Subcutaneous abdominal adipose tissue (tissue), 5 donors: ENCODE results near the gene TGFB1I1.
A peak's percentile ranks its signal among the peaks of the same experiment; 100 is the strongest.
"Not testable (repeated sequence)": the region's sequence is repeated elsewhere in the genome, so short reads cannot be mapped to it uniquely, and the experiment has no call there.

ENCODE experiments used
- H3K27ac ChIP-seq: one replicate; pipeline ENCODE4 v1.7.0; 2013; ENCODE audit warnings: low read depth, mild to moderate bottlenecking, inconsistent platforms, low read length, moderate library complexity
- H3K27me3 ChIP-seq, 5 donors: one replicate each; pipeline ENCODE4 v1.7.0; 2013; ENCODE audit warnings: low read length in 5 of 5, inconsistent platforms in 1 of 5; ENCODE audit not compliant: control insufficient read depth in 5 of 5, insufficient read depth in 4 of 5
- H3K36me3 ChIP-seq, 5 donors: one replicate each; pipeline ENCODE4 v1.7.0; 2013; ENCODE audit warnings: low read length in 5 of 5; ENCODE audit not compliant: control insufficient read depth in 5 of 5, insufficient read depth in 5 of 5
- H3K4me1 ChIP-seq, 5 donors: one replicate each; pipeline ENCODE4 v1.7.0; 2013; ENCODE audit warnings: low read length in 5 of 5, mild to moderate bottlenecking in 3 of 5, moderate library complexity in 1 of 5; ENCODE audit not compliant: control insufficient read depth in 5 of 5, insufficient read depth in 5 of 5
- H3K4me3 ChIP-seq, 5 donors: one replicate each; pipeline ENCODE4 v1.7.0; 2013; ENCODE audit warnings: low read length in 5 of 5, low read depth in 1 of 5
- H3K9ac ChIP-seq, 5 donors: one replicate each; pipeline ENCODE4 v1.7.0; 2013; ENCODE audit warnings: low read length in 5 of 5, mild to moderate bottlenecking in 4 of 5, moderate library complexity in 3 of 5
- H3K9me3 ChIP-seq, 5 donors: one replicate each; pipeline ENCODE4 v1.7.0; 2013; ENCODE audit warnings: low read length in 5 of 5; ENCODE audit not compliant: control insufficient read depth in 5 of 5
- donor health status: healthy.
- donor health status: healthy.
- donor health status: healthy.
- donor health status: healthy.
- donor health status: healthy.

TGFB1I1 gene

GRCh38 chr16:31477220-31478216 is 5.6 kb downstream of the TGFB1I1 start:
- peaks cover 0 to 15% (median 8%) of the 10 kb centered on the region in 5 donors for H3K27me3 ChIP-seq
- no peak overlapping the region for H3K27ac ChIP-seq
- H3K36me3 ChIP-seq = peaks cover 0 to 44% (median 37%) of the 10 kb centered on the region in 5 donors
- H3K4me1 ChIP-seq = peaks cover 0 to 37% (median 12%) of the 10 kb centered on the region in 5 donors
- H3K9ac ChIP-seq = no peak overlapping the region
- H3K4me3 ChIP-seq = peak overlapping the region in 3 of 5 donors; percentile 16 to 52 (median 29)
- peaks cover 0 to 5% (median 0%) of the 10 kb centered on the region in 5 donors for H3K9me3 ChIP-seq

- peaks cover 0 to 23% (median 6%) of the 10 kb centered on the region in 5 donors for H3K4me1 ChIP-seq
- no peak overlapping the region for H3K4me3 ChIP-seq
- H3K27ac ChIP-seq = no peak overlapping the region
- H3K27me3 ChIP-seq = peaks cover 0 to 11% (median 5%) of the 10 kb centered on the region in 5 donors
- H3K9me3 ChIP-seq = no peaks in the 10 kb centered on the region
- H3K36me3 ChIP-seq = peaks cover 0 to 36% (median 32%) of the 10 kb centered on the region in 5 donors
- no peak overlapping the region for H3K9ac ChIP-seq
These were observed 7.0 kb downstream of the TGFB1I1 start for GRCh38 chr16:31478956-31479355.

GRCh38 chr16:31479751-31480150 is 7.8 kb downstream of the TGFB1I1 start:
- no peak overlapping the region for H3K4me3 ChIP-seq
- peaks cover 0 to 15% (median 6%) of the 10 kb centered on the region in 5 donors for H3K4me1 ChIP-seq
- no peak overlapping the region for H3K27ac ChIP-seq
- H3K36me3 ChIP-seq = peaks cover 0 to 28% (median 24%) of the 10 kb centered on the region in 5 donors
- H3K9me3 ChIP-seq = no peaks in the 10 kb centered on the region
- peaks cover 0 to 15% (median 6%) of the 10 kb centered on the region in 5 donors for H3K27me3 ChIP-seq
- H3K9ac ChIP-seq = no peak overlapping the region

DNA sequence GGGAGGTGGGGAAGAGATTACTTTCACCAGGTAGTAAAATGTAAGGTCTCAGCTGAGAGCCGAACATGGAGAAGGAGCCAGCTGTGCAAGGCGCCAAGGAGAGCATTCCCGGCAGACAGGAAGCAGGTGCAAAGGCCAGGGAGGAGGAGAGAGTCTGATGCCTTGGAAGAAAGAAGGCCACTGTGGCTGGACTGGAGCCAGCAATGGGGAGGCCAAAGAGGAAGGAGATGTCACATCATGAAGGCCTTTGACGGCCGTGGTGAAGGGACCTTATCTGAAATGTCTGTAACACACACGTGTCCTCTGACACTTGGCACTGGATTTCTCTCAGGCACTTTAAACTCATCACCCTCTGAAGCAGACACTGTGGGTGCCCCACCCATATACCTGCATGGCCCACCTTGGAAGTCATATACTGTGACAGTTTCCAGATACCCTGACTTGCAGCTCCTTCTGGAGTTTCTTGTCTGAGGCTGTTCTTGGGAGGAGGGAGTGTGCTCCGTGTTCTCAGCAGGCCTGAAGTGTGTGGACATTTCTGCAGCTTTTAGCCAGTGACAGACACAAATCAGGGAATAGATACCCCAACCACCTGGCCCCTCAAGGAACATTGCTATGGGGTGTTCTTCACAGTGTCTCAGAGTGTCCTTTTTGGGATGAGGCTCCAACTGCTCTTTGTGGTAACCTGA is 9.0 kb downstream of the TGFB1I1 start:
- H3K27ac ChIP-seq = no peak overlapping the region
- peak overlapping the region in 1 of 5 donors; percentile 20 for H3K9ac ChIP-seq
- H3K4me3 ChIP-seq = no peak overlapping the region
- peaks cover 0 to 21% (median 17%) of the 10 kb centered on the region in 5 donors for H3K36me3 ChIP-seq
- no peaks in the 10 kb centered on the region for H3K9me3 ChIP-seq
- H3K4me1 ChIP-seq = peaks cover 0 to 12% (median 6%) of the 10 kb centered on the region in 5 donors
- peaks cover 11 to 24% (median 13%) of the 10 kb centered on the region in 5 donors for H3K27me3 ChIP-seq

DNA sequence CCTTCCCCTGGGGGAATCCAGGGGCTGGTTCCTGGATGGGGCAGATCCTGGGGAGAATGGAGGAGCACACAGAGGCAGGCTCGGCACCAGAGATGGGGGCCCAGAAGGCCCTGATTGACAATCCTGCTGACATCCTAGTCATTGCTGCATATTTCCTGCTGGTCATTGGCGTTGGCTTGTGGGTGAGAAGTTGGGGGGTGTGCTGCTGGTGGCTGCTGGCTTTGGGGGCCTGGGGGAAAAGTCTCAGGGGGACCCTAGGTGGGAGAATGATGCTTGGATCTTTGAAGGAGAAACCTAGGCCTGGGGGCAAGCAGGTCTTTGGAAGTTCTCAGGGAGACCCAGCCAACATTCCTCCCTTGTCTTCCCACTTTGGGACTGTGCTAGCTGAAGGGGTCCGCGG is 11.1 kb downstream of the TGFB1I1 start, which contains the start of gene SLC5A2:
Gene SLC5A2, plus strand, starts transcription at position 43 of the 400 bp plus-strand sequence. Its CDS starts 14 bp downstream, at position 57.
- Histone ChIP-seq H3K9ac (no peak within 1 kb of the TSS), H3K27me3 (peaks cover 13 to 36% (median 30%) of the 10 kb centered on the region in 5 donors), H3K27ac (no peak within 1 kb of the TSS), H3K9me3 (no peaks in the 10 kb centered on the region), H3K4me3 (no peak within 1 kb of the TSS), H3K4me1 (peaks cover 2 to 23% (median 18%) of the 10 kb centered on the region in 5 donors), H3K36me3 (peaks cover 0 to 5% (median 0%) of the 10 kb centered on the region in 5 donors)

GRCh38 chr16:31484048-31484447 is 12.1 kb downstream of the TGFB1I1 start:
- not testable (repeated sequence) for H3K9ac ChIP-seq, H3K27ac ChIP-seq, H3K9me3 ChIP-seq, H3K36me3 ChIP-seq, H3K4me3 ChIP-seq
- H3K4me1 ChIP-seq = peaks cover 3 to 28% (median 23%) of the 10 kb centered on the region in 5 donors
- H3K27me3 ChIP-seq = peaks cover 11 to 38% (median 30%) of the 10 kb centered on the region in 5 donors

- no peak overlapping the region for H3K4me3 ChIP-seq
- H3K36me3 ChIP-seq = peaks cover 0 to 2% (median 0%) of the 10 kb centered on the region in 5 donors
- peaks cover 3 to 28% (median 23%) of the 10 kb centered on the region in 5 donors for H3K4me1 ChIP-seq
- no peaks in the 10 kb centered on the region for H3K9me3 ChIP-seq
- no peak overlapping the region for H3K9ac ChIP-seq
- peaks cover 9 to 32% (median 30%) of the 10 kb centered on the region in 5 donors for H3K27me3 ChIP-seq
- H3K27ac ChIP-seq = no peak overlapping the region
These were observed 12.7 kb downstream of the TGFB1I1 start for GRCh38 chr16:31484491-31485171.

DNA sequence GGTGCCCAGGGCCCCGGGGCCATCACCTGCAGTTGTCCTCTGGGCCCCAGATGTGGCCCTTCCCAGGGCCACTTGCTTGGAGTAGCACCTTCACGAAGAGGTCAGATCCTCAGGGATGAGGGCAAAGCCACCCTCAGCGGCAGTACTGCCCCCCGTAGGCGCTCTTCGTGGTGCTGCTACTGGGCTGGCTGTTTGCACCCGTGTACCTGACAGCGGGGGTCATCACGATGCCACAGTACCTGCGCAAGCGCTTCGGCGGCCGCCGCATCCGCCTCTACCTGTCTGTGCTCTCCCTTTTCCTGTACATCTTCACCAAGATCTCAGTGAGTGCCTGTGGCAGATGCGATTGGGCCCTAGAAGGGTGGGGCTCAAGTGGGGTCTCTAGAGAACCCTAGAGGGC is 13.6 kb downstream of the TGFB1I1 start:
- Histone ChIP-seq H3K4me3 (no peak overlapping the region), H3K27me3 (peaks cover 9 to 32% (median 30%) of the 10 kb centered on the region in 5 donors), H3K9me3 (no peaks in the 10 kb centered on the region), H3K9ac (no peak overlapping the region), H3K36me3 (peaks cover 0 to 10% (median 9%) of the 10 kb centered on the region in 5 donors), H3K27ac (no peak overlapping the region), H3K4me1 (peaks cover 3 to 26% (median 22%) of the 10 kb centered on the region in 5 donors)

DNA sequence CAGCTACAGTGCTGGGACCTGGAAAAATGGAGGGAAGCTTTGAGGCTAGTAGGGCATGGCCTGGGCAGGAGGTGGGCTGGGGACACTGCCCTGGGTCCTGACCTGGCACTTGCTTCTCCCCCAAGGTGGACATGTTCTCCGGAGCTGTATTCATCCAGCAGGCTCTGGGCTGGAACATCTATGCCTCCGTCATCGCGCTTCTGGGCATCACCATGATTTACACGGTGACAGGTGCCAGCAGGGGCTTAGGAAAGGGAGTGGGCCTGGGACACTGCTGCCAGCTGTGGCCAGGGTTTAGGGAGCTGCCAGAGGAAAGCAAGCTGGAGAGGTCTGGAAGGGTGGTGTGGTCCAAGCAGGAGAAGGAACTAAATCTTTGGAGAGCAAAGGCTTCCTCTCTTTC is 14.1 kb downstream of the TGFB1I1 start:
- no peak overlapping the region for H3K27ac ChIP-seq

More for the DNA sequence above, 14.1 kb downstream of the TGFB1I1 start:
- peaks cover 0 to 15% (median 13%) of the 10 kb centered on the region in 5 donors for H3K36me3 ChIP-seq
- no peaks in the 10 kb centered on the region for H3K9me3 ChIP-seq
- peaks cover 3 to 22% (median 18%) of the 10 kb centered on the region in 5 donors for H3K4me1 ChIP-seq
- peaks cover 9 to 32% (median 30%) of the 10 kb centered on the region in 5 donors for H3K27me3 ChIP-seq
- H3K9ac ChIP-seq = no peak overlapping the region
- no peak overlapping the region for H3K4me3 ChIP-seq
